ENCODE results near the gene GLRX5. TPM values are rescaled to one million over a fixed set of nuclear protein-coding genes. Genes with fewer than 3 reads are reported as not detected.

GLRX5 gene
- total and polyA plus RNA-seq, 2 experiments from 2014 or later: 50.2 to 181 TPM

DNA sequence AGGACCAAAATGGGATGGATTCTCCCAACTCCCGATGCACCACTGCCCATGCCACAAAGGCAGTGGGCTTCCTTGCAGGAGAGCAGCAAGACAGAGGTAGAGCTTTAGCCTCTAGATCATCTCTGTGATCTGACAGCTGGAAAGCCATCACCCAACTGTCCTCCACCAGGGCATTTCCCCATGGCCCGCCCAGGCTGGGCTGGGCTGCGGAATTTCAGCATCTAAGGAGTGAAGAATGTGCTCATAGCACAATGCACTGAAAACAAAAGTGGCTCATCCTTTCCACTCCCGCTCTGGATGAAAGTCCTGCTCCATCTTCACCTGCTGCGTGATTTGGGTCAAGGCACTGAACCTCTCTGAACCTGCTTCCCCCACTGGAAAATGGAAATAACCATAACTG lies 24.0 kb upstream of the GLRX5 start:
- no peak overlapping the region for H3K4me3 ChIP-seq
- no peaks in the 10 kb centered on the region for H3K9me3 ChIP-seq (ENCODE audit: low read depth)
- H3K27me3 ChIP-seq: no peaks in the 10 kb centered on the region
- DNase-seq (ENCODE audit: low read depth in 1 of 2, low spot score in 1 of 2): no peak
- no peak for TF ChIP-seq CTCF (IDR thresholded peaks at IDR 0.05; ENCODE audit: low read depth, low read length)
- no peaks in the 10 kb centered on the region for H3K36me3 ChIP-seq
- peaks cover 13% of the 10 kb centered on the region for H3K4me1 ChIP-seq (ENCODE audit: low read depth)
- H3K27ac ChIP-seq: no peak overlapping the region

DNA sequence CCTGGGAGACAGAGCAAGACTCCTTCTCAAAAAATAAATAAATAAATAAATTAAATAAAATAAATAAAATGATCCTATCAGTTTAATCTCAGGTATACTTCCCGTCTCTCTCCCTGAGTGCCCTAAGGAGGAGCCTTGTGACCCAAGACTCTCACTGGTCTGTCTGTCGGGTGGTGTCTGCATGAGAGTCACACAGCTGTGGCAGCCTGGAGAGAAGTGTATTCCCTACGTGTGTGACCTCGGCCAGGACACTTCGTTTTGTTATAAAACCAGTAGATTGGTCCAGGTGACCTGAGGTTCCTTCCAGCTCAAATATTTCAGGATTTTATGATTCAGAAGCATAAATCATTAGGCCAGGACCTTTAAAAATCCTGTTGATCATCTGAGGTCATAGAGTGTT lies 23.2 kb upstream of the GLRX5 start:
- Histone ChIP-seq H3K27me3 (no peaks in the 10 kb centered on the region), H3K4me1 (ENCODE audit: low read depth) (peaks cover 15% of the 10 kb centered on the region), H3K27ac (no peak overlapping the region), H3K9me3 (ENCODE audit: low read depth) (no peaks in the 10 kb centered on the region), H3K4me3 (no peak overlapping the region), H3K36me3 (no peaks in the 10 kb centered on the region)
- no peak for TF ChIP-seq CTCF (IDR thresholded peaks at IDR 0.05; ENCODE audit: low read depth, low read length)
- no peak for DNase-seq (ENCODE audit: low read depth in 1 of 2, low spot score in 1 of 2)

GRCh38 chr14:95513291-95513690 lies 21.6 kb upstream of the GLRX5 start:
- no peaks in the 10 kb centered on the region for H3K27me3 ChIP-seq
- no peak for DNase-seq (ENCODE audit: low read depth in 1 of 2, low spot score in 1 of 2)
- H3K9me3 ChIP-seq (ENCODE audit: low read depth): no peaks in the 10 kb centered on the region
- H3K4me1 ChIP-seq (ENCODE audit: low read depth): peaks cover 15% of the 10 kb centered on the region
- no peak overlapping the region for H3K27ac ChIP-seq
- no peak for TF ChIP-seq CTCF (IDR thresholded peaks at IDR 0.05; ENCODE audit: low read depth, low read length)
- H3K36me3 ChIP-seq: no peaks in the 10 kb centered on the region
- no peak overlapping the region for H3K4me3 ChIP-seq

DNA sequence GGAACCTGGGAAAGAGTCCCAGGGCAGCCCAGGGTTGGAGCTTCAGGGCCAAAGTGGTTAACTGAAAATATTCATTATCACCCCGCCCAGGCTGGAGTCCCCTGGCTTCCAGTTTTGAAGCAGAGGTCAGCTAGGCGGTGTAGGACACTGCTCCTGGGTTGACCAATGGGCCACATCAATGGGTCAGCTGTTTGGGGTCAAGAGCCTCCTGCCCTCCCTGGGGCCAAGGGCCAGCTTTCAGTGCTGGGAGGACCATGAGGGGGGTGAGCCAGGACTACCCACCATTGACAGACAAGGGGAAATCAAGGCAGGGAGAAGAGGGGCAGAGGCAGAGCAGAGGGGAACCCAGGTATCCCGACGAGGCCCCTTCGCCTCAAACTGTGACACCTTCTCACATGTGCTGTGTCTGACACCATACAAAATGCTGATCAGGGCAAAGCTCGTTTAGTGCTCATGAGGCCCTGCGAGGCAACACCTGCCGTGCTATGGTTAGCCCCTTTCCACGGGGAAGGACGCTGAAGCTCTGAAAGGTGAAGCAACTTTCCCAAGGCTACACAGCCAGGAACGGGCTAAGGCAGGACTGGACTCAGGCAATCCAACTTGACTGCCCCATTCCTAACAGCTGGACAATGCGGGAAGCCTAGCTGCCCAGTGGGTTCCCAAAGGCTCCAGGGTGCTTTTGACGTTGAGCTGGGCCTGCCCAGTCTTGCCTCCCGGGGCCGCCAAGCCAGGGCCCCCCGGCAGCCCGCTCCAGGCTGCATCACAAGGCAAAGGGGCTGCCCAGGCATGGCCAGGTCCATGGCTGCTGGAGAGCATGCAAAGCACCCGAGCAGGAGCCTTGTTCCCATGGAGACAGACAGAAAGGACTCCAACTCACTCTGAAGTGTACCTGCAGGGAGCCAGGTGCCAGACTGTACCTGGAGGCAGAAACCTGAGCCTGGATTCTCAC lies 20.4 kb upstream of the GLRX5 start:
- H3K27ac ChIP-seq: no peak overlapping the region
- no peaks in the 10 kb centered on the region for H3K36me3 ChIP-seq
- TF ChIP-seq CTCF (IDR thresholded peaks at IDR 0.05; ENCODE audit: low read depth, low read length): no peak
- no peaks in the 10 kb centered on the region for H3K27me3 ChIP-seq
- DNase-seq (ENCODE audit: low read depth in 1 of 2, low spot score in 1 of 2): no peak
- no peaks in the 10 kb centered on the region for H3K9me3 ChIP-seq (ENCODE audit: low read depth)
- H3K4me3 ChIP-seq: no peak overlapping the region
- peaks cover 15% of the 10 kb centered on the region for H3K4me1 ChIP-seq (ENCODE audit: low read depth)

DNA sequence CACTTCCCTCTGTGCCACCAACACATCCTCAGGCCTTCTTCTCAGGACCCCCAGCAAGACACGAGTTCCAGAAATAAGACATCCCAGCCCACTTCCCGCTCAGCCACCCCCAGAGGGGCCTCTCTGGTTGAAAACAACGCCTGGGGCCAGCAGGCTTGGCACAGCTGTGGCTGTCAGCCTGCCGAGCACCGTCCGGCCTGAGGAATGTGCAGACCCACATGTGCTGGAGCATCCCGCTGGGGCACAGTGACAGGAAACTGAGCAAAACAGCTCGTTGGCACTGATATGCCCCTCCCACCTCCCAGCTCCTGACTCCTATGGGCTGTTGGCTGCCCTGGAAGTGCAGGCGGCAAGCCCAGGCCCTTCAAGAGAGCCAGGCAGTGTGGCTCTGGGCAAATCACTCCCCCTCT lies 19.8 kb upstream of the GLRX5 start:
- peak in 1 of 2 donors; percentile 35 for DNase-seq (ENCODE audit: low read depth in 1 of 2, low spot score in 1 of 2)

More for the DNA sequence above, 19.8 kb upstream of the GLRX5 start:
- Histone ChIP-seq H3K27ac (no peak overlapping the region), H3K4me1 (ENCODE audit: low read depth) (peaks cover 15% of the 10 kb centered on the region), H3K27me3 (no peaks in the 10 kb centered on the region), H3K4me3 (no peak overlapping the region), H3K36me3 (no peaks in the 10 kb centered on the region), H3K9me3 (ENCODE audit: low read depth) (no peaks in the 10 kb centered on the region)
- TF ChIP-seq CTCF (IDR thresholded peaks at IDR 0.05; ENCODE audit: low read depth, low read length): no peak
